ENCODE results near the gene RABL3. TPM values are rescaled to one million over a fixed set of nuclear protein-coding genes. Genes with fewer than 3 reads are reported as not detected.
"Not testable (repeated sequence)": the region's sequence is repeated elsewhere in the genome, so short reads cannot be mapped to it uniquely, and the experiment has no call there.

The RABL3 gene
- total RNA-seq, 4 donors from 2014 or later = 9.1 to 54.6 (median 31.7) TPM

DNA sequence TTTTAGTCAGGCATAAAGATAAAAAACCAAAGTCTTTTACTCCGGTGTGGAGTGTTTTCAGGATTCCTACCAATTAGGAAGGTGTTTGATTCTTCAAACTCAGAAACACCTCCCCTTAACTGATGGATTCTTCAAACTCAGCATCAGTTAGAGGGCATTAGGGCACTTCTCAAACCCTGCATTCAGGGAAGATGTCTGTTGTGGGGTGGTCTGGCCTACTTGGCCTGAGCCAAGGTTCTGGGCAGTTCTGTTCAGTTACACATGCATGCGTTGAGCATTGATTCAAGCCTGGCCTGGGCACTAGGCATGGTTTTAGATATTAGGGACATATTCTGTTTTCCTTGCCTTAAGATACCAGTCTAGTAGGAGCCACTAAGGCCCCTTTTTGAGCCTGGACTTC, 61.3 kb downstream of the RABL3 start:
- H3K27ac ChIP-seq = no peak overlapping the region
- H3K4me1 ChIP-seq = no peaks in the 10 kb centered on the region
- DNase-seq = no peak
- H3K9me3 ChIP-seq = no peaks in the 10 kb centered on the region
- H3K4me3 ChIP-seq = no peak overlapping the region
- intact Hi-C loops (cut with DNase I; ENCODE audit: low total_unique reads) = no loop called here
- no peaks in the 10 kb centered on the region for H3K27me3 ChIP-seq
- H3K36me3 ChIP-seq = no peaks in the 10 kb centered on the region
- TF ChIP-seq, protein P1, sequence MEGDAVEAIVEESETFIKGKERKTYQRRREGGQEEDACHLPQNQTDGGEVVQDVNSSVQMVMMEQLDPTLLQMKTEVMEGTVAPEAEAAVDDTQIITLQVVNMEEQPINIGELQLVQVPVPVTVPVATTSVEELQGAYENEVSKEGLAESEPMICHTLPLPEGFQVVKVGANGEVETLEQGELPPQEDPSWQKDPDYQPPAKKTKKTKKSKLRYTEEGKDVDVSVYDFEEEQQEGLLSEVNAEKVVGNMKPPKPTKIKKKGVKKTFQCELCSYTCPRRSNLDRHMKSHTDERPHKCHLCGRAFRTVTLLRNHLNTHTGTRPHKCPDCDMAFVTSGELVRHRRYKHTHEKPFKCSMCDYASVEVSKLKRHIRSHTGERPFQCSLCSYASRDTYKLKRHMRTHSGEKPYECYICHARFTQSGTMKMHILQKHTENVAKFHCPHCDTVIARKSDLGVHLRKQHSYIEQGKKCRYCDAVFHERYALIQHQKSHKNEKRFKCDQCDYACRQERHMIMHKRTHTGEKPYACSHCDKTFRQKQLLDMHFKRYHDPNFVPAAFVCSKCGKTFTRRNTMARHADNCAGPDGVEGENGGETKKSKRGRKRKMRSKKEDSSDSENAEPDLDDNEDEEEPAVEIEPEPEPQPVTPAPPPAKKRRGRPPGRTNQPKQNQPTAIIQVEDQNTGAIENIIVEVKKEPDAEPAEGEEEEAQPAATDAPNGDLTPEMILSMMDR (IDR thresholded peaks at IDR 0.05) = no peak
- no peak for TF ChIP-seq POLR2A (IDR thresholded peaks at IDR 0.05)

DNA sequence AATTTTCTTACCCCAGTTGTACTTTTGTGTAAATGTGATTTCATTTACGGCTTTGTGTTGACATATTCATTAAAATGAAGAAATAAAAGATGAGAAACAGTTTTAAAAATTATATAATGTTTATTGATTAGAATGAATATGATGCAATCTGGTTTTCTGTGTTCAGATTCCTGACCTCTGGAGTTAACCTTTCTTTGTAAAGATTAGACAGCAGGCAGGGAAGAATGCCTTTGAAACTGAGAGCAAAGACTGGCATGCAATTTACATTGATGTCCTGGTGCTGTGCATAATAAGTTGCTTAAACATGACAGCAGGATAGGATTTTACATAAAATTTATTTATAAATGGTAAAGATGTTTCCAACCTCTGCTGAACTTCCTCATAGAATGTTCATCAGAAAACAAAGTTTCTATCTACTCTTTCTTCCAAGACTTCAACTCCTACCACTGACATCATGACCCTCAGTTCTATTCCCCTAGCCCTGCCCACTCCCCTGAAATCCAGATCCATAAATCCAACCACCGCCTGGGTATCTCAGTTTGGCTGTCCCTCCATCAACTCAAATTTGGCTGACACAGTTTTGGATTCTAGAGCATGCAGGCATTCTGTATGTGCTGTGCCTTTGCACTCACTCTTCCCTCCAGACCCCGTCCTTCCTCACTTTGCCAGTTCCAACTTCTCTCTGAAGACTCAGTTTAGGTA, 62.0 kb downstream of the RABL3 start:
- Histone ChIP-seq H3K27ac (no peak overlapping the region), H3K9me3 (no peaks in the 10 kb centered on the region), H3K4me1 (no peaks in the 10 kb centered on the region), H3K27me3 (no peaks in the 10 kb centered on the region), H3K36me3 (no peaks in the 10 kb centered on the region), H3K4me3 (no peak overlapping the region)
- intact Hi-C loops (cut with DNase I; ENCODE audit: low total_unique reads) = no loop called here
- DNase-seq = no peak
- TF ChIP-seq, protein P1 (IDR thresholded peaks at IDR 0.05) = no peak
- TF ChIP-seq POLR2A (IDR thresholded peaks at IDR 0.05) = no peak

- TF ChIP-seq, protein P1 (IDR thresholded peaks at IDR 0.05) = no peak
- TF ChIP-seq POLR2A (IDR thresholded peaks at IDR 0.05) = no peak
Observed at GRCh38 chr3:120678984-120679383, 63.3 kb downstream of the RABL3 start.

GRCh38 chr3:120678331-120678947, 63.9 kb downstream of the RABL3 start:
- Histone ChIP-seq H3K27ac (no peak overlapping the region), H3K4me3 (no peak overlapping the region), H3K4me1 (no peaks in the 10 kb centered on the region), H3K27me3 (no peaks in the 10 kb centered on the region), H3K36me3 (no peaks in the 10 kb centered on the region), H3K9me3 (no peaks in the 10 kb centered on the region)
- no peak for DNase-seq
- TF ChIP-seq POLR2A (IDR thresholded peaks at IDR 0.05) = no peak
- TF ChIP-seq, protein P1 (IDR thresholded peaks at IDR 0.05) = no peak
- intact Hi-C loops (cut with DNase I; ENCODE audit: low total_unique reads) = no loop called here

More at GRCh38 chr3:120678984-120679383, 63.3 kb downstream of the RABL3 start:
- H3K4me1 ChIP-seq = no peaks in the 10 kb centered on the region
- no peak overlapping the region for H3K4me3 ChIP-seq
- no peaks in the 10 kb centered on the region for H3K9me3 ChIP-seq
- H3K27me3 ChIP-seq = no peaks in the 10 kb centered on the region
- H3K27ac ChIP-seq = no peak overlapping the region
- intact Hi-C loops (cut with DNase I; ENCODE audit: low total_unique reads) = no loop called here
- DNase-seq = no peak
- no peaks in the 10 kb centered on the region for H3K36me3 ChIP-seq

- H3K27me3 ChIP-seq; H3K9me3 ChIP-seq; H3K4me3 ChIP-seq; H3K4me1 ChIP-seq; DNase-seq; H3K27ac ChIP-seq; intact Hi-C loops (cut with DNase I; ENCODE audit: low total_unique reads); H3K36me3 ChIP-seq: not testable (repeated sequence)
Observed at GRCh38 chr3:120677193-120677592, 65.1 kb downstream of the RABL3 start.

All from uterus (tissue), 4 donors.